IPS DF 6.9 (cell line): ENCODE results near the gene ANKIB1.

Experiments
- DNase-seq: peaks from one replicate; pipeline ENCODE4 v3.0.0-alpha.2; 2013; ENCODE audit warnings: low read depth, low spot score
- H3K27ac ChIP-seq: one replicate; pipeline ENCODE4 v1.5.1; 2013; ENCODE audit warnings: low read length, control low read depth
- H3K27me3 ChIP-seq: 2 replicates; pipeline ENCODE4 v1.6.1; 2013; ENCODE audit warnings: mild to moderate bottlenecking, low read length; ENCODE audit not compliant: control insufficient read depth, insufficient read depth
- H3K36me3 ChIP-seq: 2 replicates; pipeline ENCODE4 v1.6.1; 2013; ENCODE audit warnings: low read length; ENCODE audit not compliant: control insufficient read depth, insufficient read depth
- H3K4me1 ChIP-seq: 2 replicates; pipeline ENCODE4 v1.6.1; 2013; ENCODE audit warnings: low read length; ENCODE audit not compliant: control insufficient read depth, insufficient read depth
- H3K4me3 ChIP-seq: 2 replicates; pipeline ENCODE4 v1.5.1; 2013; ENCODE audit warnings: mild to moderate bottlenecking, low read length
- H3K9me3 ChIP-seq: 2 replicates; pipeline ENCODE4 v1.6.1; 2013; ENCODE audit warnings: low read length, inconsistent platforms; ENCODE audit not compliant: control insufficient read depth, insufficient read depth
- WGBS: extraction: QIAGEN DNeasy Blood & Tissue Kit; methylation state at CpG from one replicate; pipeline ENCODE4 v1.1.7; 2013; ENCODE audit warnings: mixed read lengths, missing lambda C conversion rate; ENCODE audit not compliant: insufficient read length, insufficient coverage; 5-methylcytosine and 5-hydroxymethylcytosine counted together

Gene ANKIB1

GRCh38 chr7:92245487-92246359 is at the start of gene ANKIB1, which contains the start of gene KRIT1:
Gene ANKIB1, plus strand, starts transcription at chr7:92245974. Its CDS starts 49,005 bp downstream, at chr7:92294979.
Gene KRIT1, minus strand, starts transcription at chr7:92245914. Its CDS starts 3,779 bp downstream, at chr7:92242135.
- DNase-seq = peak; percentile 71
- no peaks in the 10 kb centered on the region for H3K27me3 ChIP-seq
- H3K36me3 ChIP-seq = no peaks in the 10 kb centered on the region
- H3K4me1 ChIP-seq = no peaks in the 10 kb centered on the region
- H3K27ac ChIP-seq = no peak within 1 kb of the TSS
- peak within 1 kb of the TSS; percentile 89 for H3K4me3 ChIP-seq
- WGBS = no CpG with 5 or more reads among the region's 71 CpGs
- no peaks in the 10 kb centered on the region for H3K9me3 ChIP-seq

- no peaks in the 10 kb centered on the region for H3K4me1 ChIP-seq
- H3K4me3 ChIP-seq = no peak overlapping the region
- H3K9me3 ChIP-seq = no peaks in the 10 kb centered on the region
- no peak overlapping the region for H3K27ac ChIP-seq
- no peaks in the 10 kb centered on the region for H3K36me3 ChIP-seq
- H3K27me3 ChIP-seq = no peaks in the 10 kb centered on the region
- WGBS = no CpG with 5 or more reads among the region's 1 CpG
- no peak for DNase-seq
Observed at GRCh38 chr7:92200791-92201190, 45.0 kb upstream of the ANKIB1 start.

- Histone ChIP-seq H3K27me3 (no peaks in the 10 kb centered on the region), H3K9me3 (no peaks in the 10 kb centered on the region), H3K4me3 (no peak overlapping the region), H3K4me1 (no peaks in the 10 kb centered on the region), H3K36me3 (no peaks in the 10 kb centered on the region), H3K27ac (no peak overlapping the region)
- no CpG with 5 or more reads among the region's 3 CpGs for WGBS
- DNase-seq = no peak
Observed at GRCh38 chr7:92205987-92206386, 39.8 kb upstream of the ANKIB1 start.

- no peak for DNase-seq
- H3K4me1 ChIP-seq = no peaks in the 10 kb centered on the region
- no peaks in the 10 kb centered on the region for H3K36me3 ChIP-seq
- H3K27me3 ChIP-seq = no peaks in the 10 kb centered on the region
- H3K9me3 ChIP-seq = no peaks in the 10 kb centered on the region
- H3K27ac ChIP-seq = no peak overlapping the region
- no CpG with 5 or more reads among the region's 1 CpG for WGBS
- no peak overlapping the region for H3K4me3 ChIP-seq
Observed at GRCh38 chr7:92206672-92207071, 39.1 kb upstream of the ANKIB1 start.

- no peak overlapping the region for H3K27ac ChIP-seq
- H3K9me3 ChIP-seq = no peaks in the 10 kb centered on the region
- H3K36me3 ChIP-seq = peaks cover 4% of the 10 kb centered on the region; the same call in 1 of the 2 replicates
- no peak overlapping the region for H3K4me3 ChIP-seq
- H3K27me3 ChIP-seq = no peaks in the 10 kb centered on the region
- no peaks in the 10 kb centered on the region for H3K4me1 ChIP-seq
- DNase-seq = no peak
- no CpG with 5 or more reads among the region's 3 CpGs for WGBS
Observed at GRCh38 chr7:92221766-92222165, 24.0 kb upstream of the ANKIB1 start.

GRCh38 chr7:92226981-92227380 is 18.8 kb upstream of the ANKIB1 start:
- no peak overlapping the region for H3K27ac ChIP-seq
- no peak for DNase-seq
- H3K27me3 ChIP-seq = no peaks in the 10 kb centered on the region
- H3K9me3 ChIP-seq = no peaks in the 10 kb centered on the region
- no peaks in the 10 kb centered on the region; the same call in 1 of the 2 replicates for H3K36me3 ChIP-seq
- H3K4me1 ChIP-seq = no peaks in the 10 kb centered on the region
- no peak overlapping the region for H3K4me3 ChIP-seq
- WGBS = no CpG with 5 or more reads among the region's 4 CpGs

- no CpG with 5 or more reads among the region's 2 CpGs for WGBS
- H3K36me3 ChIP-seq = no peaks in the 10 kb centered on the region; the same call in 1 of the 2 replicates
- H3K27ac ChIP-seq = no peak overlapping the region
- H3K27me3 ChIP-seq = no peaks in the 10 kb centered on the region
- no peak overlapping the region for H3K4me3 ChIP-seq
- H3K9me3 ChIP-seq = no peaks in the 10 kb centered on the region
- no peaks in the 10 kb centered on the region for H3K4me1 ChIP-seq
- no peak for DNase-seq
Observed at GRCh38 chr7:92228100-92228499, 17.7 kb upstream of the ANKIB1 start.

GRCh38 chr7:92228742-92229141 is 17.0 kb upstream of the ANKIB1 start:
- Histone ChIP-seq H3K27me3 (no peaks in the 10 kb centered on the region), H3K27ac (no peak overlapping the region), H3K4me3 (no peak overlapping the region), H3K9me3 (no peaks in the 10 kb centered on the region), H3K4me1 (no peaks in the 10 kb centered on the region), H3K36me3 (no peaks in the 10 kb centered on the region; the same call in 1 of the 2 replicates)
- WGBS = no CpG with 5 or more reads among the region's 2 CpGs
- no peak for DNase-seq

GRCh38 chr7:92230547-92230946 is 15.2 kb upstream of the ANKIB1 start:
- Histone ChIP-seq H3K27ac (no peak overlapping the region), H3K4me3 (no peak overlapping the region), H3K9me3 (no peaks in the 10 kb centered on the region), H3K4me1 (no peaks in the 10 kb centered on the region), H3K36me3 (no peaks in the 10 kb centered on the region; the same call in 1 of the 2 replicates), H3K27me3 (no peaks in the 10 kb centered on the region)
- WGBS = 100% methylated on average over 2 of the region's 2 CpGs
- DNase-seq = no peak

GRCh38 chr7:92242972-92243371 is 2.8 kb upstream of the ANKIB1 start:
- Histone ChIP-seq H3K36me3 (no peaks in the 10 kb centered on the region), H3K27ac (no peak overlapping the region), H3K9me3 (no peaks in the 10 kb centered on the region), H3K27me3 (no peaks in the 10 kb centered on the region), H3K4me3 (no peak overlapping the region), H3K4me1 (no peaks in the 10 kb centered on the region)
- WGBS = no CpG with 5 or more reads among the region's 6 CpGs
- no peak for DNase-seq
